GM19035 (cell line): ENCODE data around the gene DIRAS3.
"Not testable (repeated sequence)": the region's sequence is repeated elsewhere in the genome, so short reads cannot be mapped to it uniquely, and the experiment has no call there.

Experiments
- ATAC-seq: cut with Tn5 transposase; IDR thresholded peaks from one replicate; pipeline ENCODE4 v1.9.1; 2021; ENCODE audit not compliant: unreplicated experiment

DIRAS3 gene

GRCh38 chr1:68049941-68050878 is at the start of gene DIRAS3:
DIRAS3 (minus strand) TSS chr1:68050627; CDS start chr1:68047297, 3,330 bp downstream.
- no peak for ATAC-seq

GRCh38 chr1:68093737-68094136 is 43.3 kb upstream of the DIRAS3 start:
- ATAC-seq: no peak

- no peak for ATAC-seq
Observed at GRCh38 chr1:68087184-68087583, 36.8 kb upstream of the DIRAS3 start.

GRCh38 chr1:68085752-68086151 is 35.3 kb upstream of the DIRAS3 start:
- ATAC-seq: no peak

GRCh38 chr1:68083686-68084085 is 33.3 kb upstream of the DIRAS3 start:
- no peak for ATAC-seq

GRCh38 chr1:68081775-68082283 is 31.4 kb upstream of the DIRAS3 start:
- no peak for ATAC-seq

GRCh38 chr1:68078647-68079046 is 28.2 kb upstream of the DIRAS3 start:
- no peak for ATAC-seq

DNA sequence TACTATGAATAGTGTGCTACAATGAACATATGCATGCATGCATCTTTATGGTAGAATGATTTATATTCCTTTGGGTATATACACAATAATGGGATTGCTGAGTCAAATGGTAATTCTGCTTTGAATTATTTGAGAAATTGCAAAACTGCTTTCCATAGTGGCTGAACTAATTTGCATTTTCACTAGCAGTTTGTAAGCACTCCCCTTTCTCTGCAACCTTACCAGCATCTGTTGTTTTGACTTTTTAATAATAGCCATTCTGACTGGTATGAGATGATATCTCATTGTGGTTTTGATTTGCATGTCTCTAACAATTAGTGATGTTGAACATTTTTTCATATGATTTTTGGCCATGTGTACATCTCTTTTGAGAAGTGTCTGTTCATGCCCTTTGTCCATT is 24.0 kb upstream of the DIRAS3 start:
- ATAC-seq: no peak

DNA sequence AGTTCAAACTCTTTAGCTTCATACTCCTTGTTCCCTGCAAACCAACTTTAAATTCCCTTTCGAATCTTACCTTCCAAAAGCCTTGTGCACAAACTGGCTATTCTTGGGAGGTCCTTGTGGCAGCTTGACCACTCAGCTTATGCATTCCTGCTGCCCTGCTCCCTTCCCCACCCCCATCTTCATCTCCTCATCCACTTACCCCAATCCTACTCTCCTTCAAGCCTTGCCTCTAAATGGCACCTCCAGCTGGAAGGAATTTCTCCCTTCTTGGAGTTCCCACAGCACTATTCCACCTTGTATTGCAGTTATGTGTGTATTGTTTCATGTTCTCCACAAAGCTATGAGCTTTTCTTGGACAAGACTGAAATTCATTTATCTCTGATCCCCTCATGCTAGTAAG is 15.3 kb upstream of the DIRAS3 start:
- no peak for ATAC-seq

DNA sequence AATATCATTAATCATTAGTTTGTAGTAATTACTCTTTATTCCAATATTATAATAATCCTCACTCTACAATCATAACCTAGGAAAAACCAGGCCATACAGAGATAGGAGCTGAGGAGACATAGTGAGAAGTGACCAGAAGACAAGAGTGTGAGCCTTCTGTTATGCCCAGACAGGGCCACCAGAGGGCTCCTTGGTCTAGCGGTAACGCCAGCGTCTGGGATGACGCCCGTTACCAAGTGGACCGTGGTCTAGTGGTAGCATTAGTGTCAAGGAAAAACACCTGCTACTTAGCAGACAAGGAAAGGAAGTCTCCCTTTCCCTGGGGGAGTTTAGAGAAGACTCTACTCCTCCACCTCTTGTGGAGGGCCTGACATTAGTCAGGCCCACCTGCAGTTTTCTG is 7.6 kb upstream of the DIRAS3 start:
- not testable (repeated sequence) for ATAC-seq

GRCh38 chr1:68057564-68057963 is 7.1 kb upstream of the DIRAS3 start:
- no peak for ATAC-seq

- no peak for ATAC-seq
Observed at GRCh38 chr1:68057050-68057449, 6.6 kb upstream of the DIRAS3 start.

DNA sequence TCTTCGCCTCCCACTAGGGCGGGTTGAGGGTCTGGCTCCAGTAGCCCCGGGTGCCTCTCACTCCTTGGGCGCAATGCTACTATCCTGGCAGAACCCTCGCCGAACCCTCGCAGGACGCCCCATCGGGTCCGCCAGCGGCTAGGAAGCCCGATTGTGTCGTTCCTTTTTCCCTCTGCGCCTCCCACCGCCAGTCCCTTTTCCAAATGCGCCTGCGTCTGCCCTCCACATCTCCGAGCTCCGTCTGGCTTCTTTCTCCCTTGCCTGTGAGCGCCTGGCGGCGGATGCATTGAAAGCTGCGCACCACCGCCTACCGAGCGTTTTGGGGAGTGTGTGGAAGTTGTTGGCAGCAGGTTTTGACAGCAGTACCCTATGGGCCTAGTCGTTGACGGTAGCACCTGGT is 1.0 kb upstream of the DIRAS3 start:
- ATAC-seq: no peak

GRCh38 chr1:68047659-68048026 is 2.8 kb downstream of the DIRAS3 start:
- no peak for ATAC-seq

- ATAC-seq: no peak
Observed at GRCh38 chr1:68046885-68047658, 3.4 kb downstream of the DIRAS3 start.

GRCh38 chr1:68046423-68046822 is 4.0 kb downstream of the DIRAS3 start:
- ATAC-seq: no peak

- ATAC-seq: no peak
Observed at GRCh38 chr1:68045511-68046180, 4.8 kb downstream of the DIRAS3 start.

- no peak for ATAC-seq
Observed at GRCh38 chr1:68043443-68044090, 6.9 kb downstream of the DIRAS3 start.

DNA sequence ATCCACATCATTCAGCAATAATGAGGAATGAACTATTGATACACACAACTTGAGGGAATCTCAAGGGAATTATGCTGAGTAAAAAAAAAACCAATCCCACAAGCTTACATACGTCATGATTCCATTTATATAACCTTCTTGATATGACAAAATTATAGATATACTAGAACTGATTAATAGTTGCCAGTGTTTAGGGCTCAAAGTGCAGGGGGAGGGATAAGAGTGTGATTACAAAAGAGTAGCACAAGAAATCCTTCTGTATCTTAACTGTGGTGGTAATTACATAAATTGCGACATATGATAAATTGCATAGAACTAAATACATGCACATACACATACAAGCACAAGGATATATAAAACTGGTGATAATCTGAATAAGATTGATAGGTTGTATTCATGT is 13.5 kb downstream of the DIRAS3 start:
- no peak for ATAC-seq

DNA sequence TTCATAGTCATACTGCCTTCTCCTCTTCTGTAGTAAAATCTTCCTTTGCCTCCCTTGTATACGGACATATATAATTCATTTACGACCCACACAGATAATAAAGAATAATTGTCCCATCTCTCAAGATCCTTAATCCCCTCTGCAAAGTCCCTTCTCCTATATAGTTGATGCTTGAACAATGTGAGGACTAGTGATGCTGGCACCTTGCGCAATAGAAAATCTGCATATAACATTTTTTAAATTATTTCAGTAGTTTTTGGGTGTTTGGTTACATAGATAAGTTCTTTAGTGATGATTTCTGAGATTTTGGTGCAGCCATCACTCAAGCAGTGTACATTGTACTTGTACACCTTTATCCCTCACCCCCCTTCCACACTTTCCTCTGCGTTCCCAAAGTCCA is 21.0 kb downstream of the DIRAS3 start:
- no peak for ATAC-seq

- no peak for ATAC-seq
Observed at GRCh38 chr1:68028566-68028965, 21.9 kb downstream of the DIRAS3 start.
